ENCODE results near the gene NCKAP5.

The NCKAP5 gene

DNA sequence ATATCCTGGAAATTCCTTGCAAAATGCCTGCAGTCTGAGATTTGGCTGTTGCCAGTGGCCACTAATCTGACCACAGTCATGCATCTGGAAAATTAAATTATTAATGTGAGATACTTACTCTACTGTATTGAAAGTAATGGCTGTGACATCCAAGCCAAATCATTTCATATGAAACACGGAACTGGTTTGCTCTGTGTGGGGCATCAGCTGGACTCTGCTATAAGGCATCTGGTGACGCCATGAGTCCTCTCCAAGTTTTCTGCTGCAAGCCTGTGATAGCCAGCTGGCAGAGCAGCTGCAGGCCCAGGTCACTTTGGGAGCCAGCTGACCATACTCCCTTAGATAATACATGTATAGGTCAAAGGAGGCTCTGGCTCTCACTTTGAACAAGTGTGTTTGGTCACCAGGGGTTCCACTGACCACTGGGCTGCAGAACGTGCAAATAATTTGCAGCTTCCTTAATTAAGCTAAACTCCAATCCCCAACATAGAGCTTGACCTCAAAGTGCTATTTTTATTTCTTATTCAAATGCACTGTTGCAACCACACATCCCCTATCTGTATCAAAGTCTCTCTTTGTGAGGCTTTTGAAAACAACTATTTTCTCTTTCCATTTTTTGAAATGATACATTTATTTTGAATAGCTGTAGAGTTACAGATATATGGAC lies 152.9 kb downstream of the NCKAP5 start:
- in situ Hi-C loops (cut with HindIII; ENCODE audit: low pct_unique_long_range_greater_than_20kb, low sequenced_read_pairs) = no loop called here
- no peak for TF ChIP-seq JUND (IDR thresholded peaks at IDR 0.05; ENCODE audit: low read depth)
- no peak for DNase-seq (ENCODE audit: low read depth in 1 of 2, low spot score in 1 of 2)

DNA sequence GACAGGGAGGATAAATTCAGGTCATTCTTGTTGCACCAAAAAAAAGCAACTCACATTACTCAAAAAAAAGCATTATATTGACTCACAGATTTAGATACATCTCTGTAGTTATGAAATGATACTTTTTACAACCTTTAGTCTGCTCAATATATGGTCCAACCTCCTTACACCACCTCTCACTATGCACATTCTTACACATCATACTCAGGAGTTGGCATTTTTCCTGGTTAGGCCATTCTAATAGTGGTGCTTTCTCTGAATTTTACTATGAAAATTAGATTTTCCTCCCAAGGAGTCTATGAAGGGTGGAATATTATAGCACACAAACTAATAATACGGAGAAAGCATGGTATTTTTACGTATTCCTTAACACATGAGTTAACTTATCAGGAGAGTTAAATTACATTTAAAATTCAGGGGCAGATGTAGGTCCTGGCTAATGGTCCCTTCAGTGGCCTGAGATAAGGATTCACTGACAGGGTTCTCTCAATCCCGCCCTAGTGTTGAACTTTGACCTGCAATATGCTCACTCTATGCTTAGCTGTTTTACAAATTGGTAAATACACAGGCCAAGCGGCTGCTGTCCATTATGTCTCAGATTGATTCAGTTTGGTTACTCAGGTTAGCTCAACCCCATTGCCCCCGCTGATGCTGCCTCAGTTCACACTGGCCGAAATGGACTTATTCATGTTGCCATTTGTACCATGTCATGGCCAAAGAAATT lies 153.6 kb downstream of the NCKAP5 start:
- no peak for TF ChIP-seq JUND (IDR thresholded peaks at IDR 0.05; ENCODE audit: low read depth)
- no peak for DNase-seq (ENCODE audit: low read depth in 1 of 2, low spot score in 1 of 2)

DNA sequence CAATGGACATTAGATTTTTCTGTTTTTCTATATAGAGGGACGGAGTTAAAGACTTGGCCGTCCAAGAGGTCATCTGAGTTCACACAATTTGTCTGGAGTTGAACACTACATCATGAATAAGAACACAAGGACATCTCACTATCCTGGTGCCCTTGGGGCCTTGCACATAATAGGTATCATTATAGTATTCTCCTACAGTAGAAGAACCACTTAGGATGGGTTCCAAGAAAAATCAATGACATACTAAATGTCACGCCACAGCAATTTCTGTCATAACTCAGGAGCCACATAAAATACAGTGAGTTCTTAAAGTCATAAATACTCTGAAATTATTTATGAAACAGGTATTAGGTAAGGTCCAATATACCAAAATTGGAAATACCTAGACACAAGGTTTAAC lies 154.4 kb downstream of the NCKAP5 start:
- in situ Hi-C loops (cut with HindIII; ENCODE audit: low pct_unique_long_range_greater_than_20kb, low sequenced_read_pairs) = no loop called here
- DNase-seq (ENCODE audit: low read depth in 1 of 2, low spot score in 1 of 2) = no peak
- TF ChIP-seq JUND (IDR thresholded peaks at IDR 0.05; ENCODE audit: low read depth) = no peak

More for the DNA sequence above, 153.6 kb downstream of the NCKAP5 start:
- in situ Hi-C loops (cut with HindIII; ENCODE audit: low pct_unique_long_range_greater_than_20kb, low sequenced_read_pairs) = no loop called here

DNA sequence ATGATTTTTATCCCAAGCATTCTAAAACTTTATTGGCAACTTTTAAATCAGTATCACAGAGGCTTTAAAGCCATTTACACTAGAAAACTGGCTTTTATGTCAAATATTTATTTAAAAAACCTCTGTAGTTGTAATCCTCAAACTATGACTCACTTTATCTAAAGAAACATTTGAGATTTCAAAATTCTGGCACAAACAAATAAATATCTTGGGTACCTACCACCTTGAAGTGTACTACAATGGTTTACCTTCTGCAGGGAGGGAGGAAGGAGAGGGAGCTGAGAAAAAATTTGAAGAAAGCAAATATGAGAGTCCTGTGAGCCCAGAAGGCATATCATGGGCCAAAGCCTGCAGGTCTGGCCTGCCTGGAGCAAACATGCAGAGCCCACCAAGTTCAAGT lies 155.6 kb downstream of the NCKAP5 start:
- no peak for DNase-seq (ENCODE audit: low read depth in 1 of 2, low spot score in 1 of 2)
- in situ Hi-C loops (cut with HindIII; ENCODE audit: low pct_unique_long_range_greater_than_20kb, low sequenced_read_pairs) = no loop called here

DNA sequence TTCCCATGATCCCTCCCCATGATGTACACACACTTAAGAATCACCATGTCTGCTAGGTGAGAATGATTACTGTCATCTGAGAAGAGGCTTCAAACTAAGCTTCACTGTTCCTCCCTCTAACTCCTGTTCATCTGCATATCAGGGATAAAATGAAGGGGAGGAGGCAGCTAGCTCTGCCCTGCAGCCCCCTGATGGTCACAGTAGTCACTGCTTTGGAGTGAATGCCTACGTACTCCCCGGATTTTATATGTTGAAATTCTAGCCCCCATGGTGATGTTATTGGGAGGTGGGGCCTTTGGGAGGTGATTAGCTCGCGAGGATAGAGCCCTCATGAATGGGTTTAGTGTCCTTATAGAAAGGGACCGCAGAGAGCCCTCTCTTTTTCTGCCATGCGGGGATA lies 156.4 kb downstream of the NCKAP5 start:
- no peak for TF ChIP-seq JUND (IDR thresholded peaks at IDR 0.05; ENCODE audit: low read depth)
- DNase-seq (ENCODE audit: low read depth in 1 of 2, low spot score in 1 of 2) = no peak
- in situ Hi-C loops (cut with HindIII; ENCODE audit: low pct_unique_long_range_greater_than_20kb, low sequenced_read_pairs) = no loop called here

More for the DNA sequence above, 155.6 kb downstream of the NCKAP5 start:
- TF ChIP-seq JUND (IDR thresholded peaks at IDR 0.05; ENCODE audit: low read depth) = no peak

DNA sequence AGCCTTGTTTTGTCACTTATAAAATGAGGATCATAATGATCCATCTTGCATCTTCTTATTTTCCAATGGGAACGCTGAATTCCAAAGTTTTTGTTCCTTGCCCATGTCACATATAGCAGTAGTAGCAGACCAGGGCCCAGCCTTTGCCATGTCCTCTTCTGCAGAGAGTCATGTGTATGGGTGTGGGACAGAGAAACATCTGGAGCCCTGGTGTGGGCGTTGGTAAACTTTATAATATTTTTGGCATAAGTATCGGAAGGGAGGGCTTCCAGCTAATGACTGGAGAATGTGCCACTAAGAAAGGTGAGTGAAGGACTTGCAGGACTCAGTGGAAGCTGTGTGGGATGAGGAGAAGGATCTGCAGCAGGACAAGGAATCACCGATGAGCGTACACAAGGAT lies 157.2 kb downstream of the NCKAP5 start:
- TF ChIP-seq JUND (IDR thresholded peaks at IDR 0.05; ENCODE audit: low read depth) = no peak
- in situ Hi-C loops (cut with HindIII; ENCODE audit: low pct_unique_long_range_greater_than_20kb, low sequenced_read_pairs) = no loop called here
- DNase-seq (ENCODE audit: low read depth in 1 of 2, low spot score in 1 of 2) = no peak

DNA sequence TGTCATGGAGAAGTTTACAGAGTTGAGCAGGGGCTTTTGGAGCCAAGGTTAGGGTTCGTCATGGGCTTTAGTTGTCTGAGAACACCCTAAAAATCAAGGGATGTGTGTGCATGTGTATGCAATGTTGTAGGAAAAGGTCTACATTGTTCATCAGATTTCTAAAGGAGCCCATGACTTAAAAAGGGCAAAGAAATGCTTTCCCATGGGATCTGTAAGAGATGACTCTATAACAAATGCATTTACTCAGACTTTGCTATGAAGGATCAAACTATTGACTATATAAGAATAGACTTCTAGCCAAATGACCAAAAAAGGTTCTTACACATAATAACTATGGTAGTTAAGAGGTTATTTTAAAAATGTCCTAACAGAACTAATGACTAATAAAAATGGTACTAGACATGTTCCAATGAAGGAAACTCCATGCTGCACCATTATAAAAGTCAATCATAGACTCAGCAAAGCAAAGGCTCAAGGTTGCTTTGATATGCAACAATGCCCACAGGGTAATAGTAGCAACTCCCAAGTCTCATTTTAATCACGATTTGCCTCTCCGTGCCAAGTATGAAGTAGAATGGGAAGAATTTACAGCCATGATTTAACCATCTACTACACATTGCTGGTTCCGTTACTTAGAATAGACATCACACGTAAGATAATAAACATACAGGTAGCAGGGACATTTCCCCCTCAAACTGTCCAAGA lies 158.5 kb downstream of the NCKAP5 start:
- TF ChIP-seq JUND (IDR thresholded peaks at IDR 0.05; ENCODE audit: low read depth) = no peak
- DNase-seq (ENCODE audit: low read depth in 1 of 2, low spot score in 1 of 2) = no peak
- in situ Hi-C loops (cut with HindIII; ENCODE audit: low pct_unique_long_range_greater_than_20kb, low sequenced_read_pairs) = no loop called here

DNA sequence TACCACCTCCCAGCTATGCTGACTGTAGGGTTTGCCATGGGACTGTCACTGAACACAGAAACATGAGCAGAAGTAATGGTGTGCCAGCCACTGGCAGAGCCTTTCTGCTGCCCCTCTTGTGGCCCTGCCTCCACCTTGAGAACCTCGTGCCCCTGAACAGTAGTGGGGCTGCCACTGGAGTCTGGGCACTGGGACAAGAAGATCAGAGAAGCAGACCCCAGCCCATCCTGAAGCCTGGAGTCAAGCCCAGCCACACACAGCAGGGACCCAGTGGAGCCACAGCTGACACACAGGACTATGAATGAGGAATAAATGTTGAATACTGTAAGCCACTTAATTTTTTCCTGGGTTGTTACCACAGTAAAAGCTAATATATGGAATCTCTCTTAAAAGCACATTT lies 159.6 kb downstream of the NCKAP5 start:
- in situ Hi-C loops (cut with HindIII; ENCODE audit: low pct_unique_long_range_greater_than_20kb, low sequenced_read_pairs) = no loop called here

DNA sequence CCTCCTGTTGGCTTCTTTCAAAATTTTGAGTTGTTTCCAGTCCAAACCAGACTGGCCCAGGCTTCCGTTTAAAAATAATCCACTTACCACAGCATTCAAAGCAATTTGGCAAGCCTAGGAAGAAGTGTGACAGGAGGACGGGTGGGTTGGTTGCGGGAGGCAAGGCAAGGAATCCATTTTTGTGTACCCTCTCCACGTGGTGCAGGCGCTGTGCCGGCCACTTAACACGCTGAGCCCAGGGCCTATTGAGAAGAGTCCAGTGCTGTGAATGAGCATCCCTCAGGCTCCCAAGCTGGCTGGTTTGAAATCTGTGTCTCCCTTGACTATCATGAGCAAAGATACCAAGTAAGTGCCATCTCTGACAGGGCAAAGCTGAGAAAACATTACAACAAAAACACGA lies 160.9 kb downstream of the NCKAP5 start:
- TF ChIP-seq JUND (IDR thresholded peaks at IDR 0.05; ENCODE audit: low read depth) = no peak
- DNase-seq (ENCODE audit: low read depth in 1 of 2, low spot score in 1 of 2) = no peak

More for the DNA sequence above, 159.6 kb downstream of the NCKAP5 start:
- no peak for TF ChIP-seq JUND (IDR thresholded peaks at IDR 0.05; ENCODE audit: low read depth)
- no peak for DNase-seq (ENCODE audit: low read depth in 1 of 2, low spot score in 1 of 2)

DNA sequence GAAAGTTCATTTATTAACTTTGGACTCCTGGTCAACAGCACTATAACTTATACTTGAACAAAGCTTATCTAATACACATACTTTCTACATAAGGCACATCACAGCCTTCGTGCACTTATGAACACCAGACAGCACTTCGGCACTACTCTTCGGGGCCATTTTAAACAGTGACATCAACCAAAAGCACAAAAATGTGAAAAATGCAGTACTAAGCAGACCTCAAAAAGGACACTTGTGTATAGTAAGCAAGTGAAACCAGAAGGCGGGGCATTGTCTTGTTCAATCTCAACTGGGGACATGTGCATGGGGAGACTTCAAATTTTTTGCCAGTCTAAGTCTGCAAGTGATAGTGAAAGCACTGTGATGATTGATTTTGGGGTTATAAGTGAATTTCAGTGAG lies 163.0 kb downstream of the NCKAP5 start:
- TF ChIP-seq JUND (IDR thresholded peaks at IDR 0.05; ENCODE audit: low read depth) = no peak
- DNase-seq (ENCODE audit: low read depth in 1 of 2, low spot score in 1 of 2) = no peak
- in situ Hi-C loops (cut with HindIII; ENCODE audit: low pct_unique_long_range_greater_than_20kb, low sequenced_read_pairs) = no loop called here

More for the DNA sequence above, 160.9 kb downstream of the NCKAP5 start:
- in situ Hi-C loops (cut with HindIII; ENCODE audit: low pct_unique_long_range_greater_than_20kb, low sequenced_read_pairs) = no loop called here

DNA sequence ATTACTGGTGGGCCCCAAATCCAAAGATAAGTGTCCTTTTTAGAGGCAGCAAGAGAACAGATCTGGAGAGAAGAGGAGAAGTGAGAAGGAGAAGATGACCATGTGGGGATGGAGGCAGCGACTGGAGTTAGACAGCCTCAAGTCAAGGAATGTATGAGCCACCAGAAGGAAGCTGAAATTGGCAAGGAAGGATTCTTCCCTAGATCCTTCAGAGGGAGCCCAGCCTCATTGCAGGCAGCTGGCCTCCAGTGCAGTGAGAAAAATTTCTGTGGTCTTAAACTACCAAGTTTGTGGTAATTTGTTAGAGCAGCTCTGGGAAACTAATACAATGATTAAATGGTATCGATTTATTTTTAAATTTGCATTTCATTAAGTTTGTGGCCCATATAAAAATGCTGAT lies 167.9 kb downstream of the NCKAP5 start:
- in situ Hi-C loops (cut with HindIII; ENCODE audit: low pct_unique_long_range_greater_than_20kb, low sequenced_read_pairs) = no loop called here
- TF ChIP-seq JUND (IDR thresholded peaks at IDR 0.05; ENCODE audit: low read depth) = no peak
- no peak for DNase-seq (ENCODE audit: low read depth in 1 of 2, low spot score in 1 of 2)

DNA sequence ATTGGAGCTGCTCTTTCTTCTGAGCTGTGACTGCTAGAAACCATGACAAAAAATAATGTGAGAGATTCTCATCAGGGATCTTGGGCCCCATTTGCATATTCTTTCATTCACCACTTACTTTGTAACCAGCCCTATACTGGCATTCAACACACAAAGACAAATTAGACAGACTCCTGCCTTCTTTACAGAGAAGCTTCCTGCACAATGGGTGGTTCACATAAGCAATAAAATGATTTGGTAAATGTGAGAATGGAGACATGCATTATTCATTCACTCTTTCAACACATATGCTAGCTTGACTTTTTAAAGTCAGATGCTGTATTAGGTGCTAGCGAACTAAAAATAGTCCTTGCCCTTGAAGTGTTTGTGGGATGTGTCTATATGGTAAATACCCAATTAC lies 174.4 kb downstream of the NCKAP5 start:
- no peak for TF ChIP-seq JUND (IDR thresholded peaks at IDR 0.05; ENCODE audit: low read depth)
- in situ Hi-C loops (cut with HindIII; ENCODE audit: low pct_unique_long_range_greater_than_20kb, low sequenced_read_pairs) = no loop called here
- DNase-seq (ENCODE audit: low read depth in 1 of 2, low spot score in 1 of 2) = no peak

DNA sequence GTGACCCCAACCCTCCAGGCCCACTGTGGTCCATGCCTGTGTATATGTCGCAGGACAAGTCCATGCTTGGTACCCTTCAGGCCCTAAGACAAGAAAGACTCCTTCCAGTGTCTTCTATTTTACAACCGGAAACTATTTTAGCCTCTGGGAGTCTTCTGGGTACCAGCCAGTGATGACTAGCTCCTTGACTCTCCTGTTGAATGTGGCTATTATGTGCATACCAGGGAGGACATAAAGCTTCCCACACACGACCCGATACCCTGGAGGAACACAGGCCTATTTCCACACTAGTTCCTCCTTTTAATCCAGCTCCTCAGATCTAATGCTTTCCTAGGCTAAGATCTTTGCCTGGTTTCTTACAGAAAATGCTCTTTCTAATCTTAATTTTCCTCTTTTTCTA lies 178.1 kb downstream of the NCKAP5 start:
- peak; percentile 0 to 15 for DNase-seq (ENCODE audit: low read depth in 1 of 2, low spot score in 1 of 2)
- in situ Hi-C loops (cut with HindIII; ENCODE audit: low pct_unique_long_range_greater_than_20kb, low sequenced_read_pairs) = no loop called here
- TF ChIP-seq JUND (IDR thresholded peaks at IDR 0.05; ENCODE audit: low read depth) = no peak
